DND-41 (cell line): ENCODE measurements around the gene BICDL2.

Source experiments
- CTCF ChIP-seq: IDR thresholded peaks from 2 replicates; pipeline ENCODE4 v1.5.1; 2012; ENCODE audit warnings: borderline replicate concordance, low read length, moderate library complexity, mild to moderate bottlenecking; ENCODE audit not compliant: poor library complexity, severe bottlenecking; ENCODE audit errors: extremely low read depth
- EZH2 ChIP-seq: IDR thresholded peaks from 3 replicates; pipeline ENCODE4 v1.6.1; 2012; ENCODE audit warnings: borderline replicate concordance, low read depth, mild to moderate bottlenecking, moderate library complexity, low read length, inconsistent platforms; ENCODE audit not compliant: severe bottlenecking

GRCh38 chr16:3009568-3010390 is 27.0 kb downstream of the BICDL2 start:
- TF ChIP-seq CTCF (no peak), EZH2 (no peak)
